ENCODE results near the gene JARID2.

JARID2 gene

GRCh38 chr6:15520626-15521203, 274.8 kb downstream of the JARID2 start:
- no peak overlapping the region for H3K27ac ChIP-seq
- TF ChIP-seq CTCF (conservative IDR thresholded peaks at IDR 0.05; ENCODE audit: low read depth) = no peak
- DNase-seq (ENCODE audit: low spot score) = no peak
- CTCF ChIA-PET = no interaction called here
- POLR2A ChIA-PET (ENCODE audit: low non-redundant PET) = no interaction called here

GRCh38 chr6:15521582-15521981, 275.7 kb downstream of the JARID2 start:
- TF ChIP-seq CTCF (conservative IDR thresholded peaks at IDR 0.05; ENCODE audit: low read depth) = no peak
- no peak for DNase-seq (ENCODE audit: low spot score)
- POLR2A ChIA-PET (ENCODE audit: low non-redundant PET) = no interaction called here
- CTCF ChIA-PET = interaction anchor here (0.5 kb wide), 1 partner anchor 30 kb away, joined by 3 read pairs; no protein-coding TSS in a partner anchor
- H3K27ac ChIP-seq = no peak overlapping the region

- DNase-seq (ENCODE audit: low spot score) = no peak
- ChIA-PET POLR2A (ENCODE audit: low non-redundant PET) (no interaction called here), CTCF (interaction anchor here (0.5 to 0.6 kb wide), 2 partner anchors 31 to 88 kb away, joined by 3 to 4 read pairs; no protein-coding TSS in a partner anchor)
- TF ChIP-seq CTCF (conservative IDR thresholded peaks at IDR 0.05; ENCODE audit: low read depth) = no peak
- 0 out of 2 replicates have a peak overlapping the region, but pooled peaks have one; percentile 6 for H3K27ac ChIP-seq
Observed at GRCh38 chr6:15522026-15522425, 276.2 kb downstream of the JARID2 start.

- POLR2A ChIA-PET (ENCODE audit: low non-redundant PET) = no interaction called here
- DNase-seq (ENCODE audit: low spot score) = no peak
- CTCF ChIA-PET = interaction anchor here (0.6 kb wide), 1 partner anchor 87 kb away, joined by 4 read pairs; no protein-coding TSS in a partner anchor
- TF ChIP-seq CTCF (conservative IDR thresholded peaks at IDR 0.05; ENCODE audit: low read depth) = no peak
- H3K27ac ChIP-seq = 0 out of 2 replicates have a peak overlapping the region, but pooled peaks have one; percentile 6
Observed at GRCh38 chr6:15522427-15522826, 276.6 kb downstream of the JARID2 start.

GRCh38 chr6:15522856-15523529, 277.1 kb downstream of the JARID2 start:
- DNase-seq (ENCODE audit: low spot score) = peak; percentile 30
- ChIA-PET POLR2A (ENCODE audit: low non-redundant PET) (no interaction called here), CTCF (interaction anchor here (0.7 to 1.1 kb wide), 2 partner anchors 100 to 195 kb away, joined by 3 read pairs; no protein-coding TSS in a partner anchor)
- 0 out of 2 replicates have a peak overlapping the region, but pooled peaks have one; percentile 6 for H3K27ac ChIP-seq
- TF ChIP-seq CTCF (conservative IDR thresholded peaks at IDR 0.05; ENCODE audit: low read depth) = no peak

GRCh38 chr6:15523679-15524630, 278.1 kb downstream of the JARID2 start:
- POLR2A ChIA-PET (ENCODE audit: low non-redundant PET) = no interaction called here
- CTCF ChIA-PET = interaction anchor here (0.7 to 1.1 kb wide), 2 partner anchors 99 to 194 kb away, joined by 3 read pairs; no protein-coding TSS in a partner anchor
- no peak overlapping the region for H3K27ac ChIP-seq
- no peak for DNase-seq (ENCODE audit: low spot score)
- TF ChIP-seq CTCF (conservative IDR thresholded peaks at IDR 0.05; ENCODE audit: low read depth) = no peak

All from RWPE1 (cell line).